Natural killer cell treated with Interleukin-12 subunit alpha and Interleukin-12 subunit beta and Interleukin-15 and Interleukin-18, amount 100 ng/mL, for 72 hours (primary cell): ENCODE measurements around the gene CHORDC1. TPM values are rescaled to one million over a fixed set of nuclear protein-coding genes. Genes with fewer than 3 reads are reported as not detected.
"Not testable (repeated sequence)": the region's sequence is repeated elsewhere in the genome, so short reads cannot be mapped to it uniquely, and the experiment has no call there.

Experiments
- ATAC-seq, 2 donors: fragments of 150-1000 bp; cut with Tn5 transposase in 1 of 2; sonication (Bioruptor Pico), chemical (Tn5 transposase) in 1 of 2; 2 replicates each; pipeline ENCODE4 v1.10.0; 2021
- DNase-seq: peaks from one replicate; pipeline ENCODE4 v3.0.0; 2022; ENCODE audit warnings: low spot score
- H3K27ac Mint-ChIP-seq, 2 donors: 1 replicate in 1 of 2; 2 replicates in 1 of 2; pipeline ENCODE4 v1.8.0; 2022; ENCODE audit warnings: mixed read lengths in 2 of 2, mild to moderate bottlenecking in 1 of 2, moderate library complexity in 1 of 2
- H3K27me3 Mint-ChIP-seq, 2 donors: 1 replicate in 1 of 2; 2 replicates in 1 of 2; pipeline ENCODE4 v1.8.0; 2022; ENCODE audit warnings: mixed read lengths in 2 of 2
- H3K36me3 Mint-ChIP-seq: one replicate; pipeline ENCODE4 v1.8.0; 2022; ENCODE audit warnings: mixed read lengths
- H3K4me1 Mint-ChIP-seq, 2 donors: 1 replicate in 1 of 2; 2 replicates in 1 of 2; pipeline ENCODE4 v1.8.0; 2022; ENCODE audit warnings: low read depth in 2 of 2, mixed read lengths in 2 of 2, mild to moderate bottlenecking in 1 of 2
- H3K4me3 Mint-ChIP-seq: one replicate; pipeline ENCODE4 v1.8.0; 2022; ENCODE audit warnings: mixed read lengths
- H3K9me3 Mint-ChIP-seq: 2 replicates; pipeline ENCODE4 v1.8.0; 2022; ENCODE audit warnings: mixed read lengths
- total RNA-seq, 2 donors: library from RNA; stranded (reverse); gene quantifications; one replicate each; pipeline ENCODE4 v1.2.3, GENCODE V29; 2022

Gene CHORDC1
- total RNA-seq, 2 donors from 2014 or later: 69.0 to 103 TPM

GRCh38 chr11:90204407-90204806 is 18.4 kb downstream of the CHORDC1 start:
- H3K4me3 Mint-ChIP-seq: no peak overlapping the region
- H3K9me3 Mint-ChIP-seq: no peaks in the 10 kb centered on the region
- ATAC-seq (no peak), DNase-seq (no peak)
- no peaks in the 10 kb centered on the region for H3K27me3 Mint-ChIP-seq
- peaks cover 7 to 11% of the 10 kb centered on the region in 2 donors for H3K4me1 Mint-ChIP-seq
- peak overlapping the region in 1 of 2 donors; percentile 42 for H3K27ac Mint-ChIP-seq
- H3K36me3 Mint-ChIP-seq: peaks cover 34% of the 10 kb centered on the region

DNA sequence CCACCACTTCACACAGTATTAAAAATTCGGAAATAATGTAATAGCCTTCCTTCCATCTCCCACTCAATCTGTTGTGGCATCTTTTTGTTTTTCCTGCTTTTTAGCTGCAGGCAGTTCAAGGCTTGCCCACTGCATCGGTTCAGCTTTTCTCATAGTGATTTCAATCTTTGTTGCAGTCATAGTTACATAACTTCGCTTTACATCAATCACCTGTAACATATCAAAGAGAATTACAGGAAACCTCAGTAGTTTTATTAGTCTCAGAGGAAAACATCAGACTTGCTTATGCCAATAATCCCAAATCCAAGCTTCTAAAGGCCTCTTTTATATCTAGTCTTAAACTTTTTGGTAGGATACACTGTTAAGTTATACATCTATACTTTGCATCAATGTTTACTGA is 20.5 kb downstream of the CHORDC1 start:
- ATAC-seq: no peak
- peaks cover 0 to 7% of the 10 kb centered on the region in 2 donors for H3K4me1 Mint-ChIP-seq
- H3K27me3 Mint-ChIP-seq: no peaks in the 10 kb centered on the region
- H3K27ac Mint-ChIP-seq: no peak overlapping the region
- H3K36me3 Mint-ChIP-seq: peaks cover 28% of the 10 kb centered on the region
- no peaks in the 10 kb centered on the region for H3K9me3 Mint-ChIP-seq
- H3K4me3 Mint-ChIP-seq: no peak overlapping the region
- no peak for DNase-seq

- Mint-ChIP-seq H3K4me1 (peaks cover 0 to 3% of the 10 kb centered on the region in 2 donors), H3K27ac (no peak overlapping the region), H3K4me3 (no peak overlapping the region), H3K27me3 (no peaks in the 10 kb centered on the region), H3K9me3 (no peaks in the 10 kb centered on the region), H3K36me3 (peaks cover 12% of the 10 kb centered on the region)
- DNase-seq (no peak), ATAC-seq (no peak)
Observed at GRCh38 chr11:90197377-90197776, 25.5 kb downstream of the CHORDC1 start.

- Mint-ChIP-seq H3K27me3 (no peaks in the 10 kb centered on the region), H3K27ac (no peak overlapping the region), H3K9me3 (no peaks in the 10 kb centered on the region), H3K4me3 (no peak overlapping the region), H3K36me3 (peaks cover 6% of the 10 kb centered on the region), H3K4me1 (peaks cover 0 to 3% of the 10 kb centered on the region in 2 donors)
- ATAC-seq (no peak), DNase-seq (no peak)
Observed at GRCh38 chr11:90192869-90193582, 29.8 kb downstream of the CHORDC1 start.

- Mint-ChIP-seq H3K4me3 (no peak overlapping the region), H3K27me3 (no peaks in the 10 kb centered on the region), H3K4me1 (no peaks in the 10 kb centered on the region), H3K27ac (no peak overlapping the region), H3K36me3 (no peaks in the 10 kb centered on the region), H3K9me3 (no peaks in the 10 kb centered on the region)
- DNase-seq (no peak), ATAC-seq (no peak)
Observed at GRCh38 chr11:90189011-90189410, 33.8 kb downstream of the CHORDC1 start.

- no peak for ATAC-seq
- DNase-seq: no peak
- Mint-ChIP-seq H3K36me3 (no peaks in the 10 kb centered on the region), H3K27me3 (no peaks in the 10 kb centered on the region), H3K9me3 (no peaks in the 10 kb centered on the region), H3K27ac (no peak overlapping the region), H3K4me1 (no peaks in the 10 kb centered on the region), H3K4me3 (no peak overlapping the region)
Observed at GRCh38 chr11:90187839-90188238, 35.0 kb downstream of the CHORDC1 start.

DNA sequence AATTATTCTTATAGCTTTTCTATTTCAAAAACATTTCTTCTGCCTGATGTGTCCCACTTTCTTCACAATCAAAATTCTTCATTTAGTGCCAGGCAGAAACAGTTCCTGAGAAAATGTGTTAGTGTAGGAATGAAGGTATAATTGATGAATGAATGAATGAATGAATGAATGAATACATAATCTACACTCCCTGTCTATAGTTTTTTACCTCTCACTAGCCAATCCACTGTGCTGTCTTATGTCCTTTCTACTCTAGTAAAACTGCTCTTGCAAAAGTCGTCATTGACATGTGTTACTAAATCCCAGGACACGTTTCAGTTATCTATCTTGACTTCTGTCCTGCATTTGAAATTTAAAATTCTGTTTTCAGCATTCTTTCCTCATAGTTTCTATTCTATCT is 42.9 kb downstream of the CHORDC1 start:
- Mint-ChIP-seq H3K4me3 (no peak overlapping the region), H3K27me3 (peaks cover 5 to 10% of the 10 kb centered on the region in 2 donors), H3K36me3 (no peaks in the 10 kb centered on the region), H3K9me3 (no peaks in the 10 kb centered on the region), H3K27ac (no peak overlapping the region), H3K4me1 (no peaks in the 10 kb centered on the region)
- DNase-seq: no peak
- no peak for ATAC-seq

DNA sequence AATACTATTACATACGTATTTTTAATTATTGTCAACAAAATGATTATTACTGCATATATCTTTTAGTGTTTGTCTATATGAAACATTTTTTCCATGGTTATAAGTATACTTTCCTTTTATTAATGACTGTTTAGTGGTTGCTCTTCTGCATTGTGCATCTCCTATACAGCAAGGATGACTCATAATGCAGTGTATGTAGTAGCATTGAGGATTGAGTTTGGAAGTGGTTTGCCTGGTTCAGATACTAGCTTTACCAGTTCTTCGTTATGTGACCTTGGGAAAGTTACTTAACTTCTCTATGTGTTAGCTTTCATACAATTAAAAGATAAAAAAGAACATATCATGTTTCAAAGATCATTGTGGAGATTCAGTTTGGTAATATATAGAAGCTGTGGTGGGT is 44.1 kb downstream of the CHORDC1 start:
- Mint-ChIP-seq H3K27ac (no peak overlapping the region), H3K27me3 (peaks cover 5 to 10% of the 10 kb centered on the region in 2 donors), H3K4me1 (no peaks in the 10 kb centered on the region), H3K36me3 (no peaks in the 10 kb centered on the region), H3K9me3 (no peaks in the 10 kb centered on the region), H3K4me3 (no peak overlapping the region)
- ATAC-seq (no peak), DNase-seq (no peak)

GRCh38 chr11:90176069-90176468 is 46.8 kb downstream of the CHORDC1 start:
- Mint-ChIP-seq H3K36me3 (no peaks in the 10 kb centered on the region), H3K4me1 (no peaks in the 10 kb centered on the region), H3K4me3 (no peak overlapping the region), H3K27me3 (peaks cover 5 to 19% of the 10 kb centered on the region in 2 donors), H3K27ac (no peak overlapping the region), H3K9me3 (peaks cover 4% of the 10 kb centered on the region)
- no peak for ATAC-seq
- no peak for DNase-seq

GRCh38 chr11:90171359-90171758 is 51.5 kb downstream of the CHORDC1 start:
- Mint-ChIP-seq H3K27me3 (peaks cover 0 to 16% of the 10 kb centered on the region in 2 donors), H3K27ac (no peak overlapping the region), H3K9me3 (peaks cover 4% of the 10 kb centered on the region), H3K4me3 (no peak overlapping the region), H3K36me3 (no peaks in the 10 kb centered on the region), H3K4me1 (no peaks in the 10 kb centered on the region)
- ATAC-seq (no peak), DNase-seq (no peak)

DNA sequence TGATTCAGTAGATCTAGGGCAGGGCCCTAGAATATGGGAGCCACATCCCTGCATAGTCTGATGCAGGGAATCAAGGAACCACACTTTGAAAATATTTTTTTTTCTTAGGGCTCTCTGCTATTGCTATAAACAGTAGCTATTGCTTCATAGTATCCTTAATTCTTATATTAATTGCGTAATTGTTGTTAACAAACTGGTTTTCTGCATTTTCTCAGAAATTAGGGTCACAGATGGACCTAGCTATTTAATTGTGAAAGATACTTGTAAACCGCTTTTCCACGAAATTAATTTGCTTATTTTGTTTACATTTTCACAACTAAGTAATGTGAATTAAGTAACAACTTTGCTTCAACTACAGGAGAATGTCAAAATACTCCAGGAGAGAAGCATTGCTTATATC is 54.3 kb downstream of the CHORDC1 start:
- peaks cover 4% of the 10 kb centered on the region for H3K9me3 Mint-ChIP-seq
- H3K27ac Mint-ChIP-seq: no peak overlapping the region
- ATAC-seq: no peak
- H3K27me3 Mint-ChIP-seq: peaks cover 0 to 22% of the 10 kb centered on the region in 2 donors
- no peak for DNase-seq
- H3K4me1 Mint-ChIP-seq: no peaks in the 10 kb centered on the region
- H3K36me3 Mint-ChIP-seq: no peaks in the 10 kb centered on the region
- H3K4me3 Mint-ChIP-seq: no peak overlapping the region

- DNase-seq, H3K27ac Mint-ChIP-seq, H3K4me3 Mint-ChIP-seq, ATAC-seq, H3K9me3 Mint-ChIP-seq, H3K36me3 Mint-ChIP-seq, H3K4me1 Mint-ChIP-seq: not testable (repeated sequence)
- peaks cover 0 to 22% of the 10 kb centered on the region in 2 donors for H3K27me3 Mint-ChIP-seq
Observed at GRCh38 chr11:90167704-90168103, 55.1 kb downstream of the CHORDC1 start.

GRCh38 chr11:90166982-90167573 is 55.8 kb downstream of the CHORDC1 start:
- H3K27ac Mint-ChIP-seq, H3K36me3 Mint-ChIP-seq, H3K9me3 Mint-ChIP-seq, ATAC-seq, H3K4me3 Mint-ChIP-seq, H3K4me1 Mint-ChIP-seq: not testable (repeated sequence)
- H3K27me3 Mint-ChIP-seq: peaks cover 0 to 22% of the 10 kb centered on the region in 2 donors
- peak; percentile 60 for DNase-seq
